Choroid plexus epithelial cell (primary cell): ENCODE measurements around the gene SIN3A.

Experiments
- DNase-seq: peaks from one replicate; pipeline ENCODE4 v3.0.0-alpha.2; 2010; ENCODE audit warnings: low read depth
- H3K4me3 ChIP-seq: 2 replicates; pipeline ENCODE4 v1.5.1; 2011; ENCODE audit warnings: low read depth, mild to moderate bottlenecking, control low read depth, low read length, moderate library complexity
- TF ChIP-seq, protein P1 (sequence below): conservative IDR thresholded peaks from 2 replicates; pipeline ENCODE4 v1.5.1; 2011; ENCODE audit warnings: low read depth, mild to moderate bottlenecking, control low read depth, inconsistent platforms, low read length, moderate library complexity

Gene SIN3A

DNA sequence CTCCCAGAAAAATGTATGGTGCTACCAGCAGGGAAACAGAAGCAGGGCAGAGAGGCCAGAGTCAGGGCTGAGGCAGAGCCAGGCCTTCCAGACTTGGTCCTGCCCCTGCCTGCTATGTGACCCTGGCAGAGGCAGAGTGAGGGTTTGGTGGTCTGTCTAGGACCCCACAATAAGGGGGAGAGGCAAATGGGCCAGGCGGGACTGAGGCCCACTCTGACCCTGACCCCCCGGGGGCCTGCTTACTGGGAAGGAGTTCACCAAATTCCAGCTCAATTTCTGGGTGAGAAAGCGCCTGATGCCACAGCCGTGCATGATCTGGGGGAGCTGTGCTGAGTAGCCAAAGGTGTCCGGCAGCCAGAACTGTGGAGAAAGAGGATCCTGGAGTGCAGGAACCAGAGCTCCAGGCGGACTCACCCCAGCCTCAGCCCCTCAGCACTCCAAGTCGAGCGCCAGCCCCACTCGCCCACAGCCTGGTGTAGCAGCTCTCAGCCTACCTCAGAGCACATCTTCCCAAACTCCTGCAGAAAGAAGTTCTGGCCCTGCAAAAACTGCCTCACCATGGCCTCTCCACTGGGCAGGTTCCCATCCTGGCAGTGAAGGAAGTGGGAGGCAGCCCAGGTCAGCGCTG is 90.0 kb downstream of the SIN3A start:
- DNase-seq: no peak
- TF ChIP-seq, protein P1, sequence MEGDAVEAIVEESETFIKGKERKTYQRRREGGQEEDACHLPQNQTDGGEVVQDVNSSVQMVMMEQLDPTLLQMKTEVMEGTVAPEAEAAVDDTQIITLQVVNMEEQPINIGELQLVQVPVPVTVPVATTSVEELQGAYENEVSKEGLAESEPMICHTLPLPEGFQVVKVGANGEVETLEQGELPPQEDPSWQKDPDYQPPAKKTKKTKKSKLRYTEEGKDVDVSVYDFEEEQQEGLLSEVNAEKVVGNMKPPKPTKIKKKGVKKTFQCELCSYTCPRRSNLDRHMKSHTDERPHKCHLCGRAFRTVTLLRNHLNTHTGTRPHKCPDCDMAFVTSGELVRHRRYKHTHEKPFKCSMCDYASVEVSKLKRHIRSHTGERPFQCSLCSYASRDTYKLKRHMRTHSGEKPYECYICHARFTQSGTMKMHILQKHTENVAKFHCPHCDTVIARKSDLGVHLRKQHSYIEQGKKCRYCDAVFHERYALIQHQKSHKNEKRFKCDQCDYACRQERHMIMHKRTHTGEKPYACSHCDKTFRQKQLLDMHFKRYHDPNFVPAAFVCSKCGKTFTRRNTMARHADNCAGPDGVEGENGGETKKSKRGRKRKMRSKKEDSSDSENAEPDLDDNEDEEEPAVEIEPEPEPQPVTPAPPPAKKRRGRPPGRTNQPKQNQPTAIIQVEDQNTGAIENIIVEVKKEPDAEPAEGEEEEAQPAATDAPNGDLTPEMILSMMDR: no peak
- no peak overlapping the region for H3K4me3 ChIP-seq

DNA sequence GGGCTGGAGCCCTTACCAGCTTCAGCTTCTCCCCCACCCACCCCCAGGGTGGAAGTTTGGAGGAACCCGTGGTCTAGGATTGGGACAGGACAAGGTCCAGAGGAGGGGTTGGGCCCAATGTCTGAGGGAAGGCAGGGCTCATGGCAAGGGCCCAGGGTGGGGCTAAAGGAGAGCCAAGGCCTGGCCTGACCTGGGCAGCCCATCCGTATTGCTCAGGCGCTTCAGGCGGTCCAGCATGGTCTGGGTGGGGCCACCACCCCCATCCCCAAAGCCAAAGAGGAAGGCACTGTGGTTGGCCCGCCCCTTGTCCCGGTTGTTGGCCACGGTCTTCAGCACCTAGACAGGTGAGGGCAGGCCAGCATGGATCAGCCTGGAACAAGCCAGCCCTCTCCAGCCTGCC is 90.6 kb downstream of the SIN3A start:
- H3K4me3 ChIP-seq: no peak overlapping the region
- DNase-seq: no peak
- TF ChIP-seq, protein P1: no peak

DNA sequence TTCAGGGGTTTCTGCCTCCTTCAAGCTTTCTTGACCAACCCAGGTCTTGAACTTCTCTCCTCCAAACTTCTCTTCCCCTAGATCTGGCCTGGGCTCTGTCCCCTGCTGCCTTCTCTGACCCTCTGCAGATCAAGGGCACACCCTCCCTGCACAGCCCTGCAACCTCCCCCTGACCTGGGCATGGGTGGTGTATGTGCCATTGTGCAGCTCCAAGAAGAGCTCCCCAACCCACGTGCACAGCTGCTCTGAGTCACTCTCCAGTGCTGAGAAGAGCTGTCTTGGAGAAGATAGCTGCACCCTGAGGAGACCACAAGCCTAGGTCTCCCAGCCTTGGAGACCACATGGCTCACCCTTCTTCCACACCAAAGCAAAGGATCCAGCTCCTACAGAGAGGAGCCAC is 91.1 kb downstream of the SIN3A start:
- no peak for DNase-seq
- TF ChIP-seq, protein P1: no peak
- H3K4me3 ChIP-seq: no peak overlapping the region

DNA sequence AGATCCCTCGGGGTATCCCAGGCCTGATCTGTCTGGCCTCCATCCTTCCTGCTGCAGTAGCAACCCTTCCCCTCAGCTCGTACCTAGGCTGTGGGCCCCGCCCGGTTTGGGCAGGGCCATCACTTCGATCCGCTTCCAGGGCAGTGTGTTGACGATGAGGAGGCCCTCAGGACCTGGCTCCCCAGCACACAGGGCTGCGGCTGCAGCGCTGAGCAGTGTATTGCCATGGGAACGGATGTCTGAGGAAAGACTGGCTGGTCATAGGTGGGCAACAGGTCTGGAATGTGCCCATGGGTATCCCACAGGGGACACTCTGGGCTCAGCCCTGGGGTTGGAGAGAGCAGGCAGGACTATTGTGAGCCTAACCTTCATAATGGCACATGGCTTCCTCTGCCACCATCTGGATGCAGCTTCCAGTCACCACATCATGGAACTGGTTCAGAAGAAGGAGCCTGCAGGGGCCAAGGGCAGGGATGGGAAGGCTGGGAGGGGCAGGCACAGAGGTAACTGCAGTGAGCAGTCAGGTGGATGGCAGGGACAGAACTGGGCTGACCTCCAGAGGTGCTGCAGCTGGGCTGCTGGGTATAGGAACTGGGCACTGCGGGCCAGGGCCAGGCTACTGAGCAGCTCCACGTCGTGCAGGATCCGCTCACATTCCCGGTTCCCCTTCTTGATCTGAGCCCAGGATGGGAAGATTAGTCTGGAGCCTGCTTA is 91.8 kb downstream of the SIN3A start:
- H3K4me3 ChIP-seq: no peak overlapping the region
- DNase-seq: no peak
- TF ChIP-seq, protein P1: no peak

DNA sequence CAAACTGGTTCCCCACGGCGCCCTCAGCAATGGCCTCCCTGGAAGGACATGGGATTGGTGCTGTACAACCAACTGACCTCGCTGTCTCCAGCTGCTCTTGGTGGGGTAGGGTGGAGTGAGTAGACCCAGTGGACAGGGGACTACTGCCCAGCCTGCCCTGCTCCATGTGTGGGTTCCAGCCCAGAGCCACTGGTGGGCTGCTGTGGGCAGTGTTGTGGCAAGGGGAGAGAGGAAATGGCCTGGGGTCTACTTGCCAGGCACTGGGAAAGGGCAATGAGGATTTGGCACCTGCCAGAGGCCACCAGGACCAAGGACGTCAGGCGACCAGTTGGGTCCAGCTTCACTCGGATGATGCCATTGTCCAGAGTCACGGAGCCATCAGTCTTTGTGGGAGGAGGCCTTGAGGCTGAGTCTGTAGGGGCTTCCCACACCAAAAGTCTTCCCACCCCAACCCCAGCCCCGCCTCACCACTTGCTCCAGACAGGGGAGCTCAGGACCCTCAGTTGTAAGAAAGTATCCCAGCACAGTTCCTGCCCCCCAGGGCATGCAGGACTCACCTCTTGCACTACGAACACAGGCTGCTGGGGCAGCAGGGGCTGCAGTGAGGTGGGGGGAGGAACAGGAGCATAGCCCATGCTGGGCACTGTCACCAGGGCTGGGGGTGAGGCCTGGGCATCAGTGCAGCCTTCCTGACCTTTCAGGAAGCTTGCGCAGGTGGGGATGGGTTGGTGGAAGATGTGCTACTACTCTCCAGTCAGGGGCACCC is 92.5 kb downstream of the SIN3A start:
- DNase-seq: no peak
- H3K4me3 ChIP-seq: no peak overlapping the region
- TF ChIP-seq, protein P1: no peak

DNA sequence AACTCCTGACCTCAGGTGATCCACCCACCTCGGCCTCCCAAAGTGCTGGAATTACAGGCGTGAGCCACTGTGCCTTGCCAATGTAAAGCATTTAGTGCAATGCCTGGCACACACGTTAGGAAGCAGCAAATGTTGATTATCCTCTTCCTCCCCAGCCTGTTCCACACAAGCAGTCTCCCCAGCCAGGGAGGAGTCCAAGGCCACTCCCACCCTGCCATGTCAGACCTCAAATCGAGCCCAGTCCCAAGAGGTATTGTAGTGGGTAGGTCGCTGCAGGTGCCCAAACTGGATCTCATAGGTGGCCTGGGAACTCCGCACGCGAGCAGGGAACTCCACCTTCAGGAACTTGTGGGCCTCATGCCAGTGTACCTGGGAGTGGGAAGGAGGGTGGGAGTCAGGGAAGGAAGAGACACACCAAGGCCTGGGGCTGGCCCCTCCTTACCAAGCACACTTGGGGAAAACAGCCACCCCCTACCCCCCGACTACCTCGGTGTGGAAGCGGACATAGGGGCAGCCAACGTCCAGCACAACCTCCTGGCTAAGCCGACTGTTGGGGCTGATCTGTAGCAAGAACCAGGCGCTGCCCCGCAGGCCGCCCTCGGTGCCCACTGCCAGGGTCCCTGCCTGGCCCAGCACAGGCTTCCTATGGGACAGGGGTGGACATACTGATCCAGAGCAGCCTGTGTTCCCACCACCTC is 93.4 kb downstream of the SIN3A start:
- TF ChIP-seq, protein P1: no peak
- H3K4me3 ChIP-seq: no peak overlapping the region
- DNase-seq: no peak
